Activated CD8-positive, alpha-beta memory T cell treated with anti-CD3 and anti-CD28 coated beads for 48 hours (primary cell): Measurements from ENCODE around the gene MAGEB4.

Experiments used
- DNase-seq, 3 experiments: peaks; one replicate each; pipeline ENCODE4 v3.0.0-alpha.2; 2020; ENCODE audit warnings: low read depth in 2 of 3, low spot score in 2 of 3

The MAGEB4 gene

DNA sequence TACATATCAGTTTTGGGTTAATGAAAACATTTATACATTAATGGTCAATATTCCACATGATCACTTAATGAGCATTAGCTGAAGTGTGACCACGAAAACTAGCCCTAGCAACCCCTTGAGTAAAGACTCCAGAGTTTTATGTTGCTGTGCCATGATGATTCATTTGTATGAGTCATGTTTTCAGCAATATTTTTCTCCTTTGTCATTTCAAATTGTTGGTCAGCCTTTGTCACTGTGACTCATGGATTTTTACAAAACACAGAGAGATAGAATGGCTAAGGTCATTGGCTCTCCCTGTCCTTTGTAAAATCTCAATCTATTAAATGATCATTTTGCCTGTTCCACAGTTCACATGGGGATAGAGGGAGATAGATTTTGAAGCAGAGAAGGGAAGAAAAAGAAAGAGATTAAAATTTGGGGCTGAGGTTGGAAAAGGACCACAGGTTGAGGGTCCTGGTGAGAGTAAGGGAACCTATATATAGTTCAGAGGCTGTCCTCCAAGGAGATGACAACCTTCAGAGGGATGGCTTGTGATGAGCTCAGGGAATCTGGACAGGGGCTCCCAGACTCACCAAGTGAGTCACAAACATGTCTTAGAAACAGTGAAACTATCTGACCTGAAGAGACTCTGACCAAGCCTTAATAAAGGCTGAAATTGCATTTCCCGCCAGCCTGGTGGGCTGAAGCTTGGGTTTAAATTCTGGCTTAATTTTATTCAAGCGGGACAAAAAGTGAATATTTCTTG lies 41.8 kb downstream of the MAGEB4 start:
- DNase-seq = no peak
